ENCODE results near the gene VAV3. TPM values are rescaled to one million over a fixed set of nuclear protein-coding genes. Genes with fewer than 3 reads are reported as not detected.

Gene VAV3
- total and polyA plus RNA-seq, 12 donors, result 0.72 to 3.4 (median 1.9) TPM

GRCh38 chr1:107975851-107976250 is 10.9 kb upstream of the VAV3 start:
- Histone ChIP-seq H3K27me3 (no peaks in the 10 kb centered on the region), H3K4me3 (no peak overlapping the region), H3K27ac (no peak overlapping the region), H3K9me3 (no peaks in the 10 kb centered on the region), H3K36me3 (no peaks in the 10 kb centered on the region), H3K4me1 (no peaks in the 10 kb centered on the region)
- intact Hi-C loops (cut with DNase I), result no loop called here
- TF ChIP-seq CTCF (IDR thresholded peaks at IDR 0.05), result no peak
- DNase-seq (no peak), ATAC-seq (no peak)
- 88 to 93% methylated on average over 4 of the region's 4 CpGs for WGBS, 2 donors

GRCh38 chr1:107974090-107974489 is 9.1 kb upstream of the VAV3 start:
- ATAC-seq (no peak), DNase-seq (no peak)
- Histone ChIP-seq H3K36me3 (no peaks in the 10 kb centered on the region), H3K4me3 (no peak overlapping the region), H3K27ac (no peak overlapping the region), H3K4me1 (no peaks in the 10 kb centered on the region), H3K9me3 (no peaks in the 10 kb centered on the region), H3K27me3 (no peaks in the 10 kb centered on the region)
- WGBS, 2 donors, result 36 to 57% methylated on average over 2 of the region's 2 CpGs
- intact Hi-C loops (cut with DNase I), result no loop called here
- TF ChIP-seq CTCF (IDR thresholded peaks at IDR 0.05), result no peak

GRCh38 chr1:107972391-107973180 is 7.6 kb upstream of the VAV3 start:
- H3K27ac ChIP-seq, result no peak overlapping the region
- no peak for TF ChIP-seq CTCF (IDR thresholded peaks at IDR 0.05)
- intact Hi-C loops (cut with DNase I), result no loop called here
- DNase-seq, result no peak
- H3K9me3 ChIP-seq, result no peaks in the 10 kb centered on the region
- no peaks in the 10 kb centered on the region for H3K36me3 ChIP-seq
- ATAC-seq, result no peak
- 49 to 62% methylated on average over 3 of the region's 3 CpGs for WGBS, 2 donors
- no peaks in the 10 kb centered on the region for H3K27me3 ChIP-seq
- H3K4me3 ChIP-seq, result no peak overlapping the region
- no peaks in the 10 kb centered on the region for H3K4me1 ChIP-seq

GRCh38 chr1:107966550-107966949 is 1.6 kb upstream of the VAV3 start:
- 72 to 81% methylated on average over 8 of the region's 8 CpGs for WGBS, 2 donors
- intact Hi-C loops (cut with DNase I), result loop anchor here in 5 of 10 donors (5.0 to 10.0 kb wide), 3 partner anchors 158 to 182 kb away; no protein-coding TSS in a partner anchor
- H3K4me3 ChIP-seq, result no peak overlapping the region

More at GRCh38 chr1:107966550-107966949, 1.6 kb upstream of the VAV3 start:
- Histone ChIP-seq H3K27me3 (peaks cover 0 to 12% (median 0%) of the 10 kb centered on the region in 7 donors), H3K27ac (peak overlapping the region in 1 of 10 donors; percentile 87), H3K9me3 (peaks cover 0 to 2% (median 0%) of the 10 kb centered on the region in 11 donors), H3K36me3 (no peaks in the 10 kb centered on the region), H3K4me1 (peaks cover 0 to 31% (median 13%) of the 10 kb centered on the region in 9 donors)
- DNase-seq (no peak), ATAC-seq (peak in 2 of 8 donors; percentile 56 to 59)
- TF ChIP-seq CTCF (IDR thresholded peaks at IDR 0.05), result no peak
